PC-3 (cell line): ENCODE measurements around the gene PTGDS. TPM values are rescaled to one million over a fixed set of nuclear protein-coding genes. Genes with fewer than 3 reads are reported as not detected.

ENCODE experiments used
- ATAC-seq: fragments of 200-7000 bp; cut with Tn5 transposase; 2 replicates; pipeline ENCODE4 v1.9.1; 2020; ENCODE audit warnings: mild to moderate bottlenecking, moderate library complexity
- BruUV-seq: library from RNA; stranded (reverse); fragments of 400-500 nt; replicated peaks from 2 replicates; lab custom pipeline; 2021; lab: Mats Ljungman, UMichigan
- CTCF ChIA-PET: fragments of 300-600 bp; sonication (Branson Sonifier 250); formaldehyde crosslinking; loops from one replicate; lab custom pipeline; 2022; ENCODE audit warnings: antibody characterized with exemption; lab: Charles Lee
- POLR2A ChIA-PET: fragments of 300-600 bp; sonication (Branson Sonifier 250); formaldehyde crosslinking; loops from one replicate; lab custom pipeline; 2022; ENCODE audit warnings: antibody characterized with exemption; ENCODE audit not compliant: unreplicated experiment; lab: Charles Lee
- DNase-seq: peaks from one replicate; pipeline ENCODE4 v3.0.0-alpha.2; 2015
- H2AFZ ChIP-seq: fragments of 300-600 bp; sonication (generic); 2 replicates; pipeline ENCODE4 v1.6.0; 2016; ENCODE audit warnings: antibody characterized with exemption, low read length
- H3F3A ChIP-seq: fragments of 300-600 bp; sonication (generic); one replicate; pipeline ENCODE4 v1.6.0; 2017; ENCODE audit warnings: antibody characterized with exemption, low read length, control low read depth, mild to moderate bottlenecking; ENCODE audit not compliant: unreplicated experiment
- H3K27ac ChIP-seq: fragments of 300-600 bp; sonication (generic); 2 replicates; pipeline ENCODE4 v1.5.1; 2016; ENCODE audit warnings: mild to moderate bottlenecking, low read length
- H3K27me3 ChIP-seq: fragments of 300-600 bp; sonication (generic); 2 replicates; pipeline ENCODE4 v1.6.1; 2016; ENCODE audit warnings: low read length, mixed read lengths
- H3K36me3 ChIP-seq: fragments of 300-600 bp; sonication (generic); 2 replicates; pipeline ENCODE4 v1.6.1; 2016; ENCODE audit warnings: low read depth, mixed run types, low read length, mixed read lengths
- H3K4me1 ChIP-seq: fragments of 300-600 bp; sonication (generic); 2 replicates; pipeline ENCODE4 v1.5.1; 2016; ENCODE audit warnings: low read length; ENCODE audit not compliant: insufficient read depth
- H3K4me2 ChIP-seq: fragments of 300-600 bp; sonication (generic); 2 replicates; pipeline ENCODE4 v1.6.0; 2016; ENCODE audit warnings: low read length
- H3K4me3 ChIP-seq: fragments of 300-600 bp; sonication (generic); 2 replicates; pipeline ENCODE4 v1.5.1; 2016; ENCODE audit warnings: mild to moderate bottlenecking, low read length, mixed read lengths
- H3K79me2 ChIP-seq: fragments of 300-600 bp; sonication (generic); 2 replicates; pipeline ENCODE4 v1.6.1; 2017; ENCODE audit warnings: low read length, mixed read lengths
- H3K9ac ChIP-seq: fragments of 300-600 bp; sonication (generic); 2 replicates; pipeline ENCODE4 v1.6.0; 2016; ENCODE audit warnings: mild to moderate bottlenecking, low read length
- H3K9me2 ChIP-seq: fragments of 300-600 bp; sonication (generic); replicated peaks from 2 replicates; pipeline ENCODE4 v1.6.1; 2016; ENCODE audit warnings: mixed run types, low read length, mixed read lengths
- H3K9me3 ChIP-seq: fragments of 300-600 bp; sonication (generic); 2 replicates; pipeline ENCODE4 v1.6.1; 2016; ENCODE audit warnings: low read length, mixed read lengths
- H4K20me1 ChIP-seq: fragments of 300-600 bp; sonication (generic); 2 replicates; pipeline ENCODE4 v1.6.1; 2016; ENCODE audit warnings: low read length, mixed read lengths
- CTCF ChIP-seq: fragments of 300-600 bp; sonication (generic); conservative IDR thresholded peaks from 2 replicates; pipeline ENCODE4 v1.5.1; 2017; ENCODE audit warnings: antibody characterized with exemption, low read depth, mild to moderate bottlenecking, low read length
- EZH2 ChIP-seq: fragments of 300-600 bp; sonication (generic); IDR thresholded peaks from one replicate; pipeline ENCODE4 v1.6.1; 2017; ENCODE audit warnings: antibody characterized with exemption, mild to moderate bottlenecking, low read length; ENCODE audit not compliant: unreplicated experiment
- EZH2phosphoT487 ChIP-seq: fragments of 300-600 bp; sonication (generic); IDR thresholded peaks from 2 replicates; pipeline ENCODE4 v1.6.1; 2018; ENCODE audit warnings: mild to moderate bottlenecking, antibody characterized with exemption, low read length, borderline replicate concordance
- intact Hi-C: fragments of 100-400 bp; cut with micrococcal nuclease; formaldehyde crosslinking; loops from 2 replicates; pipeline ENCODE4 v1.9.0; 2023
- total RNA-seq: library from RNA; depleted of rRNA; stranded (reverse); fragments of >200 nt; gene quantifications from 2 replicates; pipeline ENCODE4 v1.2.3, GENCODE V29; 2014

The PTGDS gene
- total RNA-seq, 1 experiment from 2014 or later, result not detected

- H3K4me3 ChIP-seq, result no peak overlapping the region
- POLR2A ChIA-PET, result no interaction called here
- H4K20me1 ChIP-seq, result no peaks in the 10 kb centered on the region
- CTCF ChIA-PET, result no interaction called here
- no peaks in the 10 kb centered on the region for H3K9me3 ChIP-seq
- no peaks in the 10 kb centered on the region for H3K27me3 ChIP-seq
- no peak overlapping the region for H3K4me2 ChIP-seq
- no peaks in the 10 kb centered on the region for H3K9me2 ChIP-seq
- BruUV-seq, result no TSS peak
- H3K27ac ChIP-seq, result no peak overlapping the region
- H3K9ac ChIP-seq, result no peak overlapping the region
- no peaks in the 10 kb centered on the region; the same call in 1 of the 2 replicates for H3K36me3 ChIP-seq
- TF ChIP-seq EZH2phosphoT487 (no peak), EZH2 (no peak), CTCF (no peak)
- intact Hi-C loops, result no loop called here
- peaks cover 26% of the 10 kb centered on the region for H3K79me2 ChIP-seq
- H3F3A ChIP-seq, result no peaks in the 10 kb centered on the region
- DNase-seq (no peak), ATAC-seq (no peak)
- H2AFZ ChIP-seq, result no peak overlapping the region
- no peaks in the 10 kb centered on the region; the same call in 1 of the 2 replicates for H3K4me1 ChIP-seq
Observed at GRCh38 chr9:136940526-136941230, 36.6 kb upstream of the PTGDS start.

GRCh38 chr9:136941231-136942111, 35.8 kb upstream of the PTGDS start:
- ChIA-PET POLR2A (no interaction called here), CTCF (no interaction called here)
- no peak for TF ChIP-seq CTCF
- TF ChIP-seq EZH2, result no peak
- no peak for TF ChIP-seq EZH2phosphoT487
- no TSS peak for BruUV-seq
- H3K36me3 ChIP-seq, result no peaks in the 10 kb centered on the region; the same call in 1 of the 2 replicates
- no peaks in the 10 kb centered on the region for H3K9me2 ChIP-seq
- H3K4me1 ChIP-seq, result no peaks in the 10 kb centered on the region; the same call in 1 of the 2 replicates
- ATAC-seq (no peak), DNase-seq (no peak)
- intact Hi-C loops, result no loop called here
- no peak overlapping the region for H3K27ac ChIP-seq
- H3K4me3 ChIP-seq, result no peak overlapping the region
- H3F3A ChIP-seq, result no peaks in the 10 kb centered on the region
- H3K9me3 ChIP-seq, result no peaks in the 10 kb centered on the region
- H3K27me3 ChIP-seq, result no peaks in the 10 kb centered on the region
- peaks cover 26% of the 10 kb centered on the region for H3K79me2 ChIP-seq
- no peaks in the 10 kb centered on the region for H4K20me1 ChIP-seq
- no peak overlapping the region for H2AFZ ChIP-seq
- H3K9ac ChIP-seq, result no peak overlapping the region
- H3K4me2 ChIP-seq, result no peak overlapping the region
